Kidney (tissue), 22 donors: ENCODE measurements around the gene PHKA2. TPM values are rescaled to one million over a fixed set of nuclear protein-coding genes. Genes with fewer than 3 reads are reported as not detected.

Experiments
- DNase-seq, 5 donors: peaks; one replicate each; pipeline ENCODE4 v3.0.0-alpha.2; 2013 to 2020
- FAIRE-seq: peaks from 2 replicates; lab custom pipeline; 2012; peaks lifted over from hg19 to GRCh38; lab: Jason Lieb, UNC
- H3K27ac ChIP-seq, 2 donors: one replicate each; pipeline ENCODE4 v1.7.0; 2013; ENCODE audit warnings: low read depth in 2 of 2, low read length in 2 of 2, inconsistent platforms in 1 of 2
- H3K27me3 ChIP-seq: one replicate; pipeline ENCODE4 v1.7.1; 2013; ENCODE audit warnings: low read length, inconsistent platforms; ENCODE audit not compliant: control insufficient read depth, insufficient read depth
- H3K36me3 ChIP-seq, 3 donors: one replicate each; pipeline versions ENCODE4 v1.7.0 to v1.7.1; 2013; ENCODE audit warnings: low read length in 3 of 3, control low read depth in 1 of 3, inconsistent platforms in 1 of 3; ENCODE audit not compliant: insufficient read depth in 3 of 3, control insufficient read depth in 2 of 3
- H3K4me1 ChIP-seq, 3 donors: one replicate each; pipeline versions ENCODE4 v1.7.0 to v1.7.1; 2013; ENCODE audit warnings: low read length in 3 of 3, inconsistent platforms in 1 of 3, low read depth in 1 of 3; ENCODE audit not compliant: control insufficient read depth in 2 of 3, insufficient read depth in 2 of 3
- H3K4me3 ChIP-seq, 3 donors: one replicate each; pipeline versions ENCODE4 v1.7.0 to v1.8.1; 2013; ENCODE audit warnings: low read length in 3 of 3, control low read depth in 1 of 3, inconsistent platforms in 1 of 3
- H3K9ac ChIP-seq, 3 donors: one replicate each; pipeline versions ENCODE4 v1.7.0 to v1.7.1; 2013; ENCODE audit warnings: low read length in 3 of 3, control low read depth in 1 of 3, inconsistent platforms in 1 of 3
- H3K9me3 ChIP-seq, 3 donors: one replicate each; pipeline versions ENCODE4 v1.7.0 to v1.7.1; 2013; ENCODE audit warnings: low read length in 3 of 3, control low read depth in 1 of 3, inconsistent platforms in 1 of 3; ENCODE audit not compliant: control insufficient read depth in 2 of 3, insufficient read depth in 1 of 3
- CTCF ChIP-seq: IDR thresholded peaks from 3 replicates; pipeline ENCODE4 v1.5.1; 2012; ENCODE audit warnings: mild to moderate bottlenecking, moderate library complexity, borderline replicate concordance; ENCODE audit not compliant: insufficient read depth; ENCODE audit errors: extremely low read depth
- intact Hi-C: fragments of 100-400 bp; cut with DNase I; formaldehyde crosslinking; loops from one replicate; pipeline ENCODE4 v1.11.1; 2022
- long read RNA-seq, 10 donors: library from polyadenylated mRNA in 1 of 10; unstranded in 1 of 10; transcript quantifications; one replicate each; pipeline ENCODE4 v2.0.0 and lab custom pipeline, GENCODE V29; 2021 to 2026
- polyA plus RNA-seq: library from polyadenylated mRNA; stranded (reverse); fragments of 350-450 nt; fragmentation: Illumina TruSeq; extraction: RNeasy Lipid Tissue Mini Kit (QIAGEN cat#74804); gene quantifications from one replicate; pipeline ENCODE4 v1.2.3, GENCODE V29; 2014; ENCODE audit warnings: low read depth, low replicate concordance; ENCODE audit not compliant: insufficient read depth
- total RNA-seq: library from RNA; stranded (reverse); fragmentation: NEBNext Ultra II Directional; extraction: Animal tissue kit (Norgen Biotek cat#: 25700); gene quantifications from one replicate; pipeline ENCODE4 v1.2.1, GENCODE V29; 2021
- donor health status: control.
- donor health status: control.
- donor health status: control.
- donor health status: control.
- donor health status: control.
- donor health status: DM: yes; HTN: yes; CAD: no.
- donor health status: Normal renal cell carcinoma (clear cell type).

PHKA2 gene
- total RNA-seq (26.3 TPM), polyA plus RNA-seq (14.7 TPM)
- long read RNA-seq, donor 1, full-length matches to known transcripts = 3 of 3 reads
- long read RNA-seq, donor 1, partial matches to known transcripts = 0 of 3 reads
- long read RNA-seq, donor 1, other reads (novel, unspliced or antisense) = 0 of 3 reads
- long read RNA-seq, donor 2, full-length matches to known transcripts = 7 of 7 reads
- long read RNA-seq, donor 2, partial matches to known transcripts = 0 of 7 reads
- long read RNA-seq, donor 2, other reads (novel, unspliced or antisense) = 0 of 7 reads
- long read RNA-seq, donor 3, partial matches to known transcripts = 0 of 6 reads
- long read RNA-seq, donor 3, other reads (novel, unspliced or antisense) = 0 of 6 reads
- long read RNA-seq, donor 4, partial matches to known transcripts = 0 of 2 reads
- long read RNA-seq, donor 4, other reads (novel, unspliced or antisense) = 0 of 2 reads
- long read RNA-seq, donor 5, partial matches to known transcripts = 0 of 1 reads
- long read RNA-seq, donor 5, other reads (novel, unspliced or antisense) = 0 of 1 reads
- long read RNA-seq, donor 6, partial matches to known transcripts = 0 of 1 reads
- long read RNA-seq, donor 6, other reads (novel, unspliced or antisense) = 0 of 1 reads
- long read RNA-seq, donor 7, full-length matches to known transcripts = 9 of 14 reads
- long read RNA-seq, donor 7, partial matches to known transcripts = 1 of 14 reads
- long read RNA-seq, donor 7, other reads (novel, unspliced or antisense) = 4 of 14 reads
- long read RNA-seq, donor 8 = 0 reads
- long read RNA-seq, donor 9, full-length matches to known transcripts = 1 of 1 reads
- long read RNA-seq, donor 9, partial matches to known transcripts = 0 of 1 reads
- long read RNA-seq, donor 9, other reads (novel, unspliced or antisense) = 0 of 1 reads
- long read RNA-seq, donor 10, partial matches to known transcripts = 0 of 6 reads
- long read RNA-seq, donor 10, other reads (novel, unspliced or antisense) = 0 of 6 reads

GRCh38 chrX:18983666-18984380 lies at the start of gene PHKA2:
PHKA2 (minus strand) TSS chrX:18984114; CDS start chrX:18983932, 182 bp downstream.
- H3K27me3 ChIP-seq = no peaks in the 10 kb centered on the region
- FAIRE-seq (no peak), DNase-seq (peak in 3 of 5 donors; percentile 49 to 85 (median 61))
- peak within 1 kb of the TSS; percentile 86 for H3K27ac ChIP-seq
- no peaks in the 10 kb centered on the region for H3K9me3 ChIP-seq
- H3K4me3 ChIP-seq = peak within 1 kb of the TSS; percentile 69 to 82 (median 72)
- TF ChIP-seq CTCF = no peak
- peak within 1 kb of the TSS in 2 of 3 donors; percentile 58 to 65 for H3K9ac ChIP-seq
- peaks cover 0 to 6% (median 6%) of the 10 kb centered on the region in 3 donors for H3K4me1 ChIP-seq
- H3K36me3 ChIP-seq = no peaks in the 10 kb centered on the region
- intact Hi-C loops = no loop called here

DNA sequence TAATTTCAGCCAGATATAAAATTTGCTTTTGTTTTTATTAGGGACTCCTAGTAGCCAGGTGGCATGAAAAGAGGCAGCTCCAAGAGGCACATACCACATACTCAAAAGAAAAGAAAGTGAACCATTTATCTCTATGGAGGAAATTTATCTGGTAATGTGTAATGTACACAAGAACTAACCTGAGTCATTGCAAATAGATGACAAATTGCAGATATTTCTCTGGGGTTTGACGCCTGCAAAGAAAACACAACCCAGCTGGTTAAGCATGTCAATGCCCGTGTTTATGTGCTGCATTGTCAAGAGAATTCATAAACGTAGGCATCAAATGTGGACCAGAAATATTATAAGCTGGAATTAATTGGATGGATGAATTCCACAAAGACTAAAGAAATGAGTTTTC lies 46.9 kb upstream of the PHKA2 start:
- no peak for TF ChIP-seq CTCF
- no peak for FAIRE-seq
- no peak for DNase-seq
- H3K27ac ChIP-seq = no peak overlapping the region
- intact Hi-C loops = no loop called here
- H3K4me3 ChIP-seq = no peak overlapping the region
- H3K4me1 ChIP-seq = no peaks in the 10 kb centered on the region
- H3K9me3 ChIP-seq = no peaks in the 10 kb centered on the region
- no peak overlapping the region for H3K9ac ChIP-seq
- no peaks in the 10 kb centered on the region for H3K36me3 ChIP-seq
- peaks cover 3% of the 10 kb centered on the region for H3K27me3 ChIP-seq

GRCh38 chrX:19028560-19028959 lies 44.6 kb upstream of the PHKA2 start:
- H3K9me3 ChIP-seq = no peaks in the 10 kb centered on the region
- intact Hi-C loops = no loop called here
- H3K4me1 ChIP-seq = no peaks in the 10 kb centered on the region
- DNase-seq (no peak), FAIRE-seq (no peak)
- no peak for TF ChIP-seq CTCF
- H3K36me3 ChIP-seq = no peaks in the 10 kb centered on the region
- H3K27ac ChIP-seq = no peak overlapping the region
- no peaks in the 10 kb centered on the region for H3K27me3 ChIP-seq
- no peak overlapping the region for H3K4me3 ChIP-seq
- no peak overlapping the region for H3K9ac ChIP-seq
